ENCODE data around the gene UTP11.

Gene UTP11

DNA sequence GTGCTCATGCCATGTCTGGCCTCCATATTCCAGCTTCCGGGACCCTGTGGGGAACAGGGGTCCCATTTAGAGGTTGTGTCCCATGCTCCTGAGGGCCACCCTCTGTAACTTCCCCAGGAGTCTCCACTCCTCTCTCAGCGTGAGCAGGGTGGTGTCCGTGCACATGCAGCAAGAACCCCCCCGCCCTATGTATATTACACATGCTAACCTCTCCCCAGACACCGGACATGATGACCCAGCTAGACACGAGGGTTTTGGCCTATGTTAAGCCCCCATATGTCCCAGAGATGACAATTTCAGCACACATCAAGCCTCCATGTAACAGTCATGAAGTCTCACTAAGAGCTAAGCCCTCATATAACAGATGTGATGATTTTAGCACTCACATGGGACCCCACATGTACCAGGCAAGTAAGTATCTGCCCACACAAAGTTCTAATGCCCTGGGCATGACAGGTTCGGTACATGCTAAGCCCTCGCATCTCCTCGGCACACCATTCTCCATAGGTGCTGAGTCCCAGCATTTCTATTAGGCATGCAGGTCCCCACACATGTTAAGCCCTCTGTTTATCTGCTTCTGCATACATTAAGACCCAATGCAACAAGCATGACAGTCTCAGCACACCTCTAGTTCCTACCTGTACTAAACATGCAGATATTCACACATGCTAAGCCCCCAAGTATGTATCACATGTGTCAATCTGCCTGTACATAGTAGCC, 14.3 kb upstream of the UTP11 start:
- Histone ChIP-seq H4K20me1 (ENCODE audit: insufficient read depth) (no peaks in the 10 kb centered on the region), H3K4me2 (no peak overlapping the region), H3K4me3 (IDR thresholded peaks at IDR 0.05; ENCODE audit: insufficient read depth, low read depth, low read length) (no peak overlapping the region), H3K27me3 (ENCODE audit: insufficient read depth, low read depth) (no peaks in the 10 kb centered on the region), H3K9ac (no peak overlapping the region), H3K36me3 (ENCODE audit: insufficient read depth) (no peaks in the 10 kb centered on the region), H3K4me1 (ENCODE audit: low read depth, poor library complexity, severe bottlenecking) (peaks cover 13% of the 10 kb centered on the region), H3K27ac (no peak overlapping the region), H2AFZ (ENCODE audit: low read depth) (no peak overlapping the region), H3K79me2 (ENCODE audit: insufficient read depth, low read depth) (no peaks in the 10 kb centered on the region)
- TF ChIP-seq, protein P1, sequence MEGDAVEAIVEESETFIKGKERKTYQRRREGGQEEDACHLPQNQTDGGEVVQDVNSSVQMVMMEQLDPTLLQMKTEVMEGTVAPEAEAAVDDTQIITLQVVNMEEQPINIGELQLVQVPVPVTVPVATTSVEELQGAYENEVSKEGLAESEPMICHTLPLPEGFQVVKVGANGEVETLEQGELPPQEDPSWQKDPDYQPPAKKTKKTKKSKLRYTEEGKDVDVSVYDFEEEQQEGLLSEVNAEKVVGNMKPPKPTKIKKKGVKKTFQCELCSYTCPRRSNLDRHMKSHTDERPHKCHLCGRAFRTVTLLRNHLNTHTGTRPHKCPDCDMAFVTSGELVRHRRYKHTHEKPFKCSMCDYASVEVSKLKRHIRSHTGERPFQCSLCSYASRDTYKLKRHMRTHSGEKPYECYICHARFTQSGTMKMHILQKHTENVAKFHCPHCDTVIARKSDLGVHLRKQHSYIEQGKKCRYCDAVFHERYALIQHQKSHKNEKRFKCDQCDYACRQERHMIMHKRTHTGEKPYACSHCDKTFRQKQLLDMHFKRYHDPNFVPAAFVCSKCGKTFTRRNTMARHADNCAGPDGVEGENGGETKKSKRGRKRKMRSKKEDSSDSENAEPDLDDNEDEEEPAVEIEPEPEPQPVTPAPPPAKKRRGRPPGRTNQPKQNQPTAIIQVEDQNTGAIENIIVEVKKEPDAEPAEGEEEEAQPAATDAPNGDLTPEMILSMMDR (conservative IDR thresholded peaks at IDR 0.05; ENCODE audit: low read depth, low read length), result no peak

DNA sequence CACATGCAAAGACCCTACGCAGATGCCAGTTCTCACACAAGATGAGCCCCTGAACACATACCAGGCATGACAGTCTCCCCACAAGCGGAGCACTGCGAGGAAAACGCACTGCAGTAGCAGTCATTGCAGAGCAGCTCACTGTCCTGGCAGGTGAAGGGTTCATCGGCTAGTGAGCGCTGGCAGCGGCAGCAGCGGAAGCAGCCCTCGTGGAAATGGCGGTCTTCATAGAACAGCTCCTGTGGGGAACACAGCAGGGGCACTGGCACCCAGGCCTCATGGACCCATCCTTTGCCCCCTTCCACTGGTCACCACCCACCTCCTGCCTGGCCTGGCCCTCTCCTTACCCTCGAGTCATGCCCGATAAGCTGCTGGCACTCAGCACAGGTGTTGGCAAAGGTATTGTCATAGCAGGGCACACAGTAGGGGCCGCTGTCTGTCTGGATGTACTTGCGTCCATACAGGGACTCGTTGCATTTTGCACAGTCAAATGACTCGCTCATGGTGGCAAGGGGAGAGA, 13.6 kb upstream of the UTP11 start:
- H3K79me2 ChIP-seq (ENCODE audit: insufficient read depth, low read depth), result no peaks in the 10 kb centered on the region

DNA sequence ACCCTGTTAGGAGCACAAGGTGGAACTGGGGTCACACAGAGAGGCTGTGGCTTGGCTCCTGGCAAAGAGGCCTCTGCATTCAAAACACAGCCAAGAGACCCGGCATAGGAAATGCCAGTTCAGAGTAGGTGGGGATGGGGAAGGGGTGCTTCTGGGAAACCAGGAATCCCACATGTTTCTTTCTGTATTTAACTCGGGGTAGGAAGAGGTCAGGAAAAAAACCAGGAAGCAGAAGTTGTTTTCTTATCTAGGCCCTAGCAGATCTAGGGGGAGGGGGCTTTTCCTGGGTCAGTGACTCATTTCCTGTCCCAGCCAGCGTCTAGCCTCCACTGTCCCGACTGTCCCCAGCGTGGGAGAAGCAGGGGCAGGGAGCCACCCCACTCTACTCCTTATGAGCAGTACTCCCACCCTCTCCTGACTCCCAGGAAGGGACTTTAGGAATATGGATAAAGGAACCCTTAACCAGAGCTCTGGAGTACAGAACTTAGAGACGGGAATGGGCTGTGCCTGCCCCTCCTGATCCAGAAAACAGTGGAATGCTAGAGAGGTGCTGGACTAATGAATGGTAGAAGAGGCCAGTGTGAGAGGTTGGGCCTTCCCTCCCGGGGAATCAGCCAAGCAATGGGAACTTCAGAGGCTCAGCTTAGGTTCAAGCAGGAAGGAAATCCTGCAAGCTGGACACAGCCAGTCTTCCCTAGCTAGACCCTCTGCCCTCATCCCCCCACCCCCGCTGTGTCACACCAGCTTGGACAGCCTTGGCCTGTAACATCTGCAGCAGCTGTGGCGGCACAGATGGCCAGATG, 12.9 kb upstream of the UTP11 start:
- peaks cover 13% of the 10 kb centered on the region for H3K4me1 ChIP-seq (ENCODE audit: low read depth, poor library complexity, severe bottlenecking)
- H3K9ac ChIP-seq, result no peak overlapping the region
- H3K27ac ChIP-seq, result no peak overlapping the region
- no peak overlapping the region for H3K4me2 ChIP-seq
- peaks cover 6% of the 10 kb centered on the region; the same call in 1 of the 2 replicates for H3K27me3 ChIP-seq (ENCODE audit: insufficient read depth, low read depth)
- H2AFZ ChIP-seq (ENCODE audit: low read depth), result no peak overlapping the region
- TF ChIP-seq, protein P1 (conservative IDR thresholded peaks at IDR 0.05; ENCODE audit: low read depth, low read length), result no peak
- H4K20me1 ChIP-seq (ENCODE audit: insufficient read depth), result no peaks in the 10 kb centered on the region
- H3K36me3 ChIP-seq (ENCODE audit: insufficient read depth), result no peaks in the 10 kb centered on the region
- no peaks in the 10 kb centered on the region for H3K79me2 ChIP-seq (ENCODE audit: insufficient read depth, low read depth)
- H3K4me3 ChIP-seq (IDR thresholded peaks at IDR 0.05; ENCODE audit: insufficient read depth, low read depth, low read length), result no peak overlapping the region

More for the DNA sequence above, 13.6 kb upstream of the UTP11 start:
- H3K4me1 ChIP-seq (ENCODE audit: low read depth, poor library complexity, severe bottlenecking), result peaks cover 13% of the 10 kb centered on the region
- H3K4me3 ChIP-seq (IDR thresholded peaks at IDR 0.05; ENCODE audit: insufficient read depth, low read depth, low read length), result no peak overlapping the region
- H4K20me1 ChIP-seq (ENCODE audit: insufficient read depth), result no peaks in the 10 kb centered on the region
- no peak overlapping the region for H2AFZ ChIP-seq (ENCODE audit: low read depth)
- H3K36me3 ChIP-seq (ENCODE audit: insufficient read depth), result no peaks in the 10 kb centered on the region
- H3K27ac ChIP-seq, result no peak overlapping the region
- H3K4me2 ChIP-seq, result no peak overlapping the region
- H3K27me3 ChIP-seq (ENCODE audit: insufficient read depth, low read depth), result peaks cover 3% of the 10 kb centered on the region; the same call in 1 of the 2 replicates
- no peak overlapping the region for H3K9ac ChIP-seq
- TF ChIP-seq, protein P1 (conservative IDR thresholded peaks at IDR 0.05; ENCODE audit: low read depth, low read length), result no peak

DNA sequence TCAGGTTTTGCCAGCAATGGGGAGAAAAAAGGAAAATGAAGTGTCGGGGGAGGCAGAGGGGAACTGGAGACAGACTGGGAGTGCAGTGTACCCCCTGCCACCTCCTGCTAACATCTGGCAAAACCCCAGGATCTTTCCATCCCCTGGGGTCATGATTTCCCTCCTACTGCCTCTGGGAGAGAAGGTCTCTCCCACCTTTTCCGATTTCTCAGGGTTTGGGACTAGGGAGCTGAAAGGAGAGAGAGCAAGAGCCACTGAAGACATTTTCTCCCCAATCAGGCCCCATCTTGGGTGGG, 12.4 kb upstream of the UTP11 start:
- TF ChIP-seq, protein P1 (conservative IDR thresholded peaks at IDR 0.05; ENCODE audit: low read depth, low read length), result no peak
- H4K20me1 ChIP-seq (ENCODE audit: insufficient read depth), result no peaks in the 10 kb centered on the region
- H3K79me2 ChIP-seq (ENCODE audit: insufficient read depth, low read depth), result no peaks in the 10 kb centered on the region
- no peaks in the 10 kb centered on the region for H3K36me3 ChIP-seq (ENCODE audit: insufficient read depth)
- peaks cover 6% of the 10 kb centered on the region; the same call in 1 of the 2 replicates for H3K27me3 ChIP-seq (ENCODE audit: insufficient read depth, low read depth)
- peaks cover 13% of the 10 kb centered on the region for H3K4me1 ChIP-seq (ENCODE audit: low read depth, poor library complexity, severe bottlenecking)
- H3K27ac ChIP-seq, result no peak overlapping the region
- no peak overlapping the region for H3K9ac ChIP-seq
- no peak overlapping the region for H3K4me3 ChIP-seq (IDR thresholded peaks at IDR 0.05; ENCODE audit: insufficient read depth, low read depth, low read length)
- H2AFZ ChIP-seq (ENCODE audit: low read depth), result no peak overlapping the region
- H3K4me2 ChIP-seq, result no peak overlapping the region

Data from KMS-11 (cell line).